GM18520 (cell line): Measurements from ENCODE around the gene PAQR5.
"Not testable (repeated sequence)": the region's sequence is repeated elsewhere in the genome, so short reads cannot be mapped to it uniquely, and the experiment has no call there.

Experiments used
- ATAC-seq: cut with Tn5 transposase; IDR thresholded peaks from one replicate; pipeline ENCODE4 v1.9.1; 2021; ENCODE audit not compliant: unreplicated experiment

Gene PAQR5

GRCh38 chr15:69298697-69299441 lies at the start of gene PAQR5:
Gene PAQR5, plus strand, starts transcription at chr15:69298912. Its CDS starts 61,169 bp downstream, at chr15:69360081.
- no peak for ATAC-seq

GRCh38 chr15:69253156-69253555 lies 45.6 kb upstream of the PAQR5 start:
- ATAC-seq = no peak

- no peak for ATAC-seq
These were observed 33.3 kb upstream of the PAQR5 start for GRCh38 chr15:69265347-69265955.

- ATAC-seq = no peak
These were observed 27.5 kb upstream of the PAQR5 start for GRCh38 chr15:69271217-69271616.

- ATAC-seq = no peak
These were observed 26.6 kb upstream of the PAQR5 start for GRCh38 chr15:69272139-69272538.

- no peak for ATAC-seq
These were observed 25.8 kb upstream of the PAQR5 start for GRCh38 chr15:69272891-69273290.

GRCh38 chr15:69275074-69275670 lies 23.5 kb upstream of the PAQR5 start:
- ATAC-seq = no peak

GRCh38 chr15:69275933-69276560 lies 22.7 kb upstream of the PAQR5 start:
- ATAC-seq = no peak

GRCh38 chr15:69277316-69277715 lies 21.4 kb upstream of the PAQR5 start:
- ATAC-seq = no peak

- ATAC-seq = no peak
These were observed 19.1 kb upstream of the PAQR5 start for GRCh38 chr15:69279636-69280035.

- ATAC-seq = no peak
These were observed 17.9 kb upstream of the PAQR5 start for GRCh38 chr15:69280783-69281182.

- ATAC-seq = no peak
These were observed 16.5 kb upstream of the PAQR5 start for GRCh38 chr15:69282104-69282743.

- ATAC-seq = no peak
These were observed 12.9 kb upstream of the PAQR5 start for GRCh38 chr15:69285834-69286233.

- ATAC-seq = no peak
These were observed 10.7 kb upstream of the PAQR5 start for GRCh38 chr15:69288011-69288410.

GRCh38 chr15:69288531-69289341 lies 10.0 kb upstream of the PAQR5 start:
- no peak for ATAC-seq

GRCh38 chr15:69289342-69290146 lies 9.2 kb upstream of the PAQR5 start:
- ATAC-seq = no peak

- ATAC-seq = no peak
These were observed 8.2 kb upstream of the PAQR5 start for GRCh38 chr15:69290346-69291164.

- ATAC-seq = not testable (repeated sequence)
These were observed 7.1 kb upstream of the PAQR5 start for GRCh38 chr15:69291651-69292050.
